ENCODE measurements around the gene BRD1.
"Not testable (repeated sequence)": the region's sequence is repeated elsewhere in the genome, so short reads cannot be mapped to it uniquely, and the experiment has no call there.

The BRD1 gene

DNA sequence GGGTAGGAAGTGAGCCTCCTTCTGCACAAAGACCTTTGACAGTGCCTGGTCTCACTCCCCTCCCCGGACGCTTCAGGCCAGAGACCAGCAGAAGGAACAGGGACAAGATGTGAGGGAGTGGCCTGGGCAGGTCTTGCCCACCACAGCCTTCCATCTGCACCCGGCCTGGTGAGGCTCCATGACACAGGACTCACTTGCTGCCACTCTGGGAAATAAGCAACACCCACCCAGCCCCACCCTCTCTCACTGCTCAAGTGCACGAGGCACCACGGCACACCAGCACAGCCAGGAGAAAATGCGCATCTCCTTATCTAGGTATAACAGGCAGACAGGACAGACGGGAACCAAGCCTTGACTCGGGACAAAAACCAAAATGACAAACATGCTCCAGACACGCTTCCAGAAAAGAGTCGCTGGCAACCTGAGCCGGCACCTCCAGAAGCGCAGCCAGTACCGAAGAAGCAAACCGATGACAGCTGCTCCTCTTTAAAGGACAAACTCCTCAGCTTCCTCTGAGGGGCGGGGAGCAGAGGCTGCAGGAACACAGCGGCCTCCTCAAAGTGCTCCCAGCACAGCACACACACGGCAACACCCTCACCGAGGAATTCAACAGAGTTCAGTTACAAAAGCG is 41.7 kb downstream of the BRD1 start:
- no peak for DNase-seq (ENCODE audit: low read depth in 1 of 2, low spot score in 1 of 2)

DNA sequence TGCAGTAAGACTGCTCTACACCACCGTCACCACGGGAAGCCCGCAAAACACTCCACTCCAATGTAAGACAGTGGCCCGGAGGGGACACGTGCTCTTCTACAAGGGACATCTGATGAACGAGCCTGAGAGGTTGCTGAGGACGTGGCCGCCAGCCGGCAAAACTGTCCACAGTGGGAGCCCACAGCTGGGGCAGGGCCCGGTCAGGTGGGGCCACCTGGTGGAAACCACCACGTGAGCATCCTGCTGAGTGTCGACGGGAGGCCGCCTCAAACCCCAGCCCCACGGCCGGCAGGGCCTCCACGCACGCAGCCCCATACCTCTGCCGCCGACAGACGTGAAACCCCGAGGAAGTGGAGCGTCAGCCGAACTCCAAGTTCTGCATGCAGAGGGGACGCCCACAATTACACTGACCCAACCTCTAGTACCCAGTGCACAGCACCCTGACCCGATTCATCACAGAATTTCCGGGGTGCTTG is 42.6 kb downstream of the BRD1 start:
- no peak for DNase-seq (ENCODE audit: low read depth in 1 of 2, low spot score in 1 of 2)

DNA sequence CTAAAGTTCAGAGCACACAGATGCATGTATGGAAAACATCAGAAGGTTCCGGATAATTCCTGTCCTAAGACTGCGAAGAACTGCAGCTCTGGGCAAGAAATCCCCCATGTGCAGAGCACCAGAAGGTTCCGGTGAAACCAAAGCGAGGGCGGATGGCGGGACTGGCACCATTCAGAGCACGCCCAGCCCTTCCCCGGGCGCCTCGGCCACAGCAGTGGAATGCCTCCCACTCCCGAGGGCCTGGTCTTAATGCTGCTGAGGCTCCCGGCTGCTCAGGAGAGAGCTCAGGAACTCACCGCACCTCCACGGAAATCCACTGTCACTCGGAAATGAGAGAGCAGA is 43.1 kb downstream of the BRD1 start:
- no peak for DNase-seq (ENCODE audit: low read depth in 1 of 2, low spot score in 1 of 2)

DNA sequence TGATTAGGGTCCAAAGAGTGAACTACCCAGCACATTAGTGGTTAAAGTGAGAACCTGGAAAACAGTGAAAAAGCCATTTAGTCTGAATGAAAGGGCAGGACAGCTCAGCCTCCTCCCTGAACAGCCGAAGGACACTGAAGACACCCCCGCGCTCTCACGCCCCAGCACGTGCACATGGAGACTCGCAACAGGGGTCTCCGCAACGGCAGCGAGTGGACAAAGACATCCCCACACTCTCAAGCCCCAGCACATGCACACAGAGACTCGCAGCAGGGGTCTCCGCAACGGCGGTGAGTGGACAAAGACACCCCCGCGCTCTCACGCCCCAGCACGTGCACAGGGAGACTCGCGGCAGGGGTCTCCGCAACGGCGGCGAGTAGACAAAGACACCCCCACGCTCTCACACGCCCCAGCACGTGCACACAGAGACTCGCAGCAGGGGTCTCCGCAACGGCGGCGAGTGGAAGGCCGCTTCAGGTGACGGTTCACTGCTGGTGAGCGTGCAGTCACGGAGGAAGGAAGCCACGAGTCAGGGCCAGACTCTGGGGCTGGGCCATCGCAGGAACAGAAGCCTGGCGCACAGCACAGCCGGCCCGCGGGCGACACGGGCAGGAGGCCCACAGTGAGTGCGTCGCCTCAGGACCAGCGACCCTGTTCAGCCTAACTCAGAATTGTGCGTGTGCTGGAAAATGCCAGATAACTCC is 43.6 kb downstream of the BRD1 start:
- no peak for DNase-seq (ENCODE audit: low read depth in 1 of 2, low spot score in 1 of 2)

DNA sequence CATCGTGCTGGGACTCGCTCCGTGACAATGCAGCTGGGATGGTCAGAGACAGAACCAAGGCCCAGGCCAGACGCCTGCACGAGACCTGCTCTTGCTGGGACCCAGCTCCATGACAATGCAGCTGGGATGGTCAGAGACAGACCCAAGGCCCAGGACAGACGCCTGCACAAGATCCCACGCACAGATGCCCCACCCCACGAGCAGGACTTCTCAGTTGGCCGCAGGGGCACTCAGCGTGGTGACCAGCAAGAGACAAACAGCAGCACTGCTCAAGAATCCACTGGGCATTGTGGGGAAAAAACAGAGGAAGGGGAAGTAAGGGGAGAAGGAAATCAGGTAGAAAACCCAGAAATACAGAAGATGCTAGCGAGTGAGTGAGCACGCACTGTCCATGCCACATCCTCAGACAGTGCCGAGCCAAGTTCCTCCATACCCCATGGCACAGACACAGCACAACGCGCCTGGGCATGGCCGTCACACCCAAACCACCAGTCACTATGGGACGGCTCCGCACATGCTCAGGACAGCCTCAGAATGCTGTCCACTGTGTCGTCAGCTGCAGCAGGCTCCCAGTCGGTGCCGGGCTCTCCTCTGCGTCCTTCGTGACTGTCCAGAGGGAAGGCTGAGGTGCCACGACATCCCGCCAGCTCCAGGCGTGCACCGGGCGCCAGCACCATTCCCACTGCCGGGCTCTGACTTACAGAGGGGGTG is 44.5 kb downstream of the BRD1 start:
- no peak for DNase-seq (ENCODE audit: low read depth in 1 of 2, low spot score in 1 of 2)

DNA sequence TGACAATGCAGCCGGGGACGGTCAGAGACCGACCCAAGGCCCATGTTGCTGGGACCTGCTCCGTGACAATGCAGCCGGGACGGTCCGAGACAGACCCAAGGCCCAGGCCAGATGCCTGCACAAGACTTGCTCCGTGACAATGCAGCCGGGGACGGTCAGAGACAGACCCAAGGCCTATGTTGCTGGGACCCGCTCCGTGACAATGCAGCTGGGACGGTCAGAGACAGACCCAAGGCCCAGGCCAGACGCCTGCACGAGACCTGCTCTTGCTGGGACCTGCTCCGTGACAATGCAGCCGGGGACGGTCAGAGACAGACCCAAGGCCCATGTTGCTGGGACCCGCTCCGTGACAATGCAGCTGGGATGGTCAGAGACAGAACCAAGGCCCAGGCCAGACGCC is 45.8 kb downstream of the BRD1 start:
- not testable (repeated sequence) for DNase-seq (ENCODE audit: low read depth in 1 of 2, low spot score in 1 of 2)

DNA sequence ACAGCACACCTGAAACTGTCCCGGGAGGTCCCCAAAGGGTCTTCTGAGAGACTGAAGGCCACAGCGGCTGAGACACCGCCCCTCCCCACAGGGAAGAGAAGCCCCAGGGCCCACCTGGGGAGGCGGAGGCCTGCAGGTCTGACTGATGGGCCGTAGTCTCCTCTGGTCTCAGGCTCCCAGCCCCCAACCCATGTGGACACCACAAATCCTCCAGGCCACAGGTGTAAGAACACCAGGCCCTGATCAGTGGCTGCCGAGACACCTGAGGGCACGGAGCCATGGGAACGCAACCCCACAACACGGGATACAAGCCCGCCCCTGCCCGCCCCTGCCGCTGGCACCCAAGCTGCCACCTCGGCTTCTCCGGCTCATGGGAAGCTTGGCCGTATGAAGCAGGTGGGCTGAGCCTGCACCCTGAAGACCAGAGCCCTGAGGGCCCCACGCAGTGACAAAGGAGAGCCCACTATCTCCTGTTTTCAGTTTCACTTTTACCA is 46.3 kb downstream of the BRD1 start:
- no peak for DNase-seq (ENCODE audit: low read depth in 1 of 2, low spot score in 1 of 2)

DNA sequence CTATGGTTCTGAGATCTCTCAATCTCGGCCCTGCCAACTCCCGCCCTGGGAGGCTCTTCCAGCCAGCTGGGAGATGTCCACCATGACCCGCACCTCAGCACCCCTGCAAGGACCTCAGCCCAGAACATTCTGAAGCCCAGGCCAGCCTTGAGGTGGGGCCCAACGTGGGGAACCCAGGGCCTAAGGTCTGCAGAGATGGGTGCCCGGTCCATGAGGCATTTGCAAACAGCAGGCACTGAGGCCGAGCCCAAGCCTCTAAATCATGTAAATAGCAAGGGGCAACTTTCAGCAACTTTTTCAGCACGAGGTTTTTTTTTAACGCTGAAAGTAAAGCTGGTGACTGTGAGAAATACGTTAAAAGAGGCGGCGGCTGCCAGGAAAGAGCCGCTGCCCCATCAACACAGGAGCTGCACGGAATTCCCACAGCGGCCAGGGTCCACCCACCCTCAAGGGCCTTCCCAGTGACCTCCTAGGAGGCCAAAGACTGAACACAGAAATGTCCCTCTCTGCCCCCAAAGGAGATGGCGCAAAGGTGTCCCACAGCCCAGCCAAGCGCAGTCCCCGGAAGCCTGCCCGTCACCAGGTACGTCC is 46.9 kb downstream of the BRD1 start:
- no peak for DNase-seq (ENCODE audit: low read depth in 1 of 2, low spot score in 1 of 2)

DNA sequence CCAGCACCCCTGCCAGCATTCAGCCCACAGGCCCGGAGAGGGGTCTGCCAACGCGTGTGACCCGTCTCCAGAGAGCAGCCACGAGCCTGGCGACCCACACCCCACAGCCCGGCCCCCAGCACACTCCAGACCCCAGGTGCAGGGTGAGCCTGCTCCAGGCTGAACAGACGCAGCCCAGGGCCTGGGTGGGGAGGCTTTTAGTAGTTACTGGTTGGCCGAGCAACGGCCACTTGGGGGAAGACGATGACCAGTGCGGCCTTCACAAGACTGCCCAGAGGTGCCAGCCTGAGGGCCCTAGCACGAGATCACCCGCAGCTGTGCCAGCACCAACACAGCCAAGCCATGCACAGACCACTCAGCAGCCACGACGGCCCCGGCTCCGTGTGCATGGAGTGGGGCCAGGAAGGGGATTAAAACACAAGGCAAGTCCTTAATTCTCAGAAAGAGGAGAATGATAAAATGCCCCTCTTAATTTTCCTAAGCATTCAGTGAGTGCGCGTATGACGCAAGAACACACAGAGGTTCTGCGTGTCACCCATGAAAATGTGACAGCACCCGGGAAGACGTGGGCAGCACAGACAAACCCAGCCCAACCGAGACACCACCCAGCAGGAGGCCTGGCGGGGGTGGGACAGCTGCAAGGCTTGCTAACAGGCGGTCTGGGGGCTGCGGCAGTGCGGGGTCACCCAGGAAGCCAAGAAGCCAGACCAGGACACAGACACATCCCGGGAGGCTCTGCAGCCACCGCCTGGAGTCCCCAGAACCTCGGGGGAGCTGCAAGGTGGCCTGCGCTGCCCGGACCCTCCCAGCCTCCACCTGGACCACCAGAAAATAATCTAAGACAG is 47.6 kb downstream of the BRD1 start:
- no peak for DNase-seq (ENCODE audit: low read depth in 1 of 2, low spot score in 1 of 2)

DNA sequence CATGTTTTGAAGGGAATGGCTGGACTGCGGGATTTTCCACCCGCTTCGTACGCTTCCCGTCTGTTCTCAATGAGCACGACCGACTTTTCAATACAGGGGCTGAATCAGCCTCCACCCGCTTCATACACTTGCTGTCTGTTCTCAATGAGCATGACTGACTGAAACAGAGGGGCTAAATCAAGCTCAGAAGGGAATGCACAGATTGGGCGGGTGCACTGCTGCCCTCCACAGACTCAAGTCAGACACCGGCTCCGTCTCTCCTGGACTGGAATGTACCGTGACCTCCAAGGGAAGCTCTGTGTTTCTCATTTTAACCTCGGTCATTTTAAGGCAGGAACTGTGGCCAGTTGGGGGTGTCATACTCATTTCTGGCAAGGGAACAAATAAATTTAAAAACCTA is 48.5 kb downstream of the BRD1 start:
- DNase-seq (ENCODE audit: low read depth in 1 of 2, low spot score in 1 of 2) = no peak

DNA sequence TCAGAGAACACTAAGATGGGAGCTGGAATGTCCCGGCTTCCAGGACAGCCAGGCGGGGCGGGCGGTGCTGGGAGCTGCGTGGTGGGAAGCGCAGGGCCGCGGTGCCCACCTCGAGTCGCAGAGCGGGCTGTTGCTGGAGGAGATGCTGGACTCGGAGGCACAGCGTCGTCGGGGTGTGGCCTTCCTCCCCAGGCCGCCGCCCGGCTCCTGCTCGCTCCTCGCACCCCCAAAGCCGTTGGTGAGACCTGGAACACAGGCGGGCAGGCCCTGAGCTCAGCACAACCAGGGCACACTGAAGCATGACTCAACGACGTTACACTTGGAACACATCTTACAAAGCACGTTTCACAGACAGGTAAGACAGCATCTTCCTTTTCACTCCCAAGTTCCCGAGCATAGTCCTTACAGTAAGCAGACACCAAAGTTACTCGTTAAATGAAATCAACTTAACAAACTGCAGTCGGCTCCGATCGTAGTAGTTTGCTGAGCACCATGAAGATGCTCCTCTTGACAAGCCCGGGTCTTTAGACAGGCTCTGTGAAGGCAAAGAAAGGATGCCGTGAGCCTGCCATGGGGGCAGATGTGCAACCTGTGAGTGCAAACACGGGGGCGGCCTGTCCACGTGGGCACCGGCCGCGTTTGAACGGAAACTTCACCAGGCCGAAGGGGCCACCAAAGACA is 50.0 kb downstream of the BRD1 start:
- no peak for DNase-seq (ENCODE audit: low read depth in 1 of 2, low spot score in 1 of 2)

DNA sequence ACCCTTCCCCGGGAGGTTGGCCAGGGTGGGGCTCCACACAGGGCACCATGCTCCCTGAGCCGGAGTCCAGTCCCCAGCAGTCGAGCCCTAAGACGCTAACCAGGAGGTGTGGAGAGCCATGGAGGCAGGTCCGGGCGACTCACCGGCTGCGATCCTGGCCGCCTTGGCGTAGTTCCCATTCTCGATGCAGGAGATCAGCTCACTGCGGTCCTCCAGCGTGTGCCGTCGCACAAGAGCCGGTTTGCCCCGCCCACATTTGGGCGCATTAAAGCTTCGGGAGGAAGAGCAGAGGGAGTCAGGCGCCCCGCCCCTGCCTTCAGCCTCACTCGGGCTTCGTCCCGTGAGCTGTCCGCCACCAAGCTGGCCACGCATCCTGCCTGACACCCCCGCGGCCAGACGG is 50.8 kb downstream of the BRD1 start:
- no peak for DNase-seq (ENCODE audit: low read depth in 1 of 2, low spot score in 1 of 2)

DNA sequence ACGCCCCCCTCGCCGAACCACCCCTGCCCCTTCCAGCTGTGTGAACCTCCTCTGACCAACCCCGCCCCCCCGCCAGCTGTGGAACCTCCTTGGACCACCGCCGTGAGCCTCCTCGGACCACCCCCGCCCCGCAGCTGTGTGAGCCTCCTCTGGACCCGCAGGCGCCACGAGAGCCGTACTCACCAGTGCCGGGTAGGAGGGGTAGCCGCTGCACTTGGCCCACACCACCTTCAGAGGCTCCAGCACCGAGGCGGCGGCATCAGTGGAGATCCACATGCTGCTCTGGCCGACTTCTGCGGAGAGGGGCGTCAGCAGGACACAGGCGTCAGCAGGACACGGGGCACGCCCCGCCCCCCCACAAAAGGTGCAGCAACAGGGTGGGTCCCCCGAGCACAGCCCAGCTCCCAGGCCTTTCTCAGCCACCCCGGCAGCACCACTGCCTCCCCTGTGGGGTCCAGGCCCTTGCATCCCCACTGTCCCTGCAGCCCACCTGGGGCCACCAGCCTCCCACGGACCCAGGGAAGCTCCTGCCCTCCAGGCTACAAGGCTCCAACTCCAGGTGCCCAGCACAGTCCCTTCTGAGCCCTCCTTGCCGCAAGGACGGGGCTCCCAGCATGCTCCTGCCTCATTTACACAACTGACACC is 51.7 kb downstream of the BRD1 start:
- no peak for DNase-seq (ENCODE audit: low read depth in 1 of 2, low spot score in 1 of 2)

DNA sequence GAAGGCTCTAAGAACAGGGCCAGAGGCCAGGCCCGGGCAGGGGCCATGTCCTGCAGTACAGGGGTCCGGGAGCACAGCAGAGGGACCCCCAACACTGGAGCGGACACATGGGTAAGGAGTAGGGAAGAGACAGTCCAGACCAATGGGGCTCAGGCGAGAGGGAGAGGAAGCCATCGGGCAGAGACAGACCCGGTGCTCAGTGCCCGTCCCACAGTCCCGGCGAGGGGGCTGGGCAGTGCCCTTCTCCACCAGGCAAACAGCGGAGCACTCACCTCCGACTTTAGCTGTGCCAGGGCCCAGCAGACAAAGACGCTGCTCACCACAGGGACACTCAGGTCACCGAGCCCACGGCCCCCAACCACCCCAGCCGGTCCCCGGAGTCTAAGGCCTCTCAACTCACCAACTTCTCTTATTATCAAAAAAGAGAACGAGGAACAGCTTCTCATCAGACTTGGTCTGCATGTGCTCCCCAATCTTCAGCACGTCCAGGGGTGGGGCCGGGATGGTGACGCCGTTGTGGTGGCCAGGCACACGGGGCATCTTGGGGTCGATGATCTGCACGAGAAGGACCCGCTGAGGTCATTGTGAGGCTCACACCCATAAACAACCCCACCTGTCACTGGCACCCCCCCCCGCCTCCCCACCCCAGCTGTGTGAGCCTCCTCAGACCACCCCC is 52.3 kb downstream of the BRD1 start:
- no peak for DNase-seq (ENCODE audit: low read depth in 1 of 2, low spot score in 1 of 2)

DNA sequence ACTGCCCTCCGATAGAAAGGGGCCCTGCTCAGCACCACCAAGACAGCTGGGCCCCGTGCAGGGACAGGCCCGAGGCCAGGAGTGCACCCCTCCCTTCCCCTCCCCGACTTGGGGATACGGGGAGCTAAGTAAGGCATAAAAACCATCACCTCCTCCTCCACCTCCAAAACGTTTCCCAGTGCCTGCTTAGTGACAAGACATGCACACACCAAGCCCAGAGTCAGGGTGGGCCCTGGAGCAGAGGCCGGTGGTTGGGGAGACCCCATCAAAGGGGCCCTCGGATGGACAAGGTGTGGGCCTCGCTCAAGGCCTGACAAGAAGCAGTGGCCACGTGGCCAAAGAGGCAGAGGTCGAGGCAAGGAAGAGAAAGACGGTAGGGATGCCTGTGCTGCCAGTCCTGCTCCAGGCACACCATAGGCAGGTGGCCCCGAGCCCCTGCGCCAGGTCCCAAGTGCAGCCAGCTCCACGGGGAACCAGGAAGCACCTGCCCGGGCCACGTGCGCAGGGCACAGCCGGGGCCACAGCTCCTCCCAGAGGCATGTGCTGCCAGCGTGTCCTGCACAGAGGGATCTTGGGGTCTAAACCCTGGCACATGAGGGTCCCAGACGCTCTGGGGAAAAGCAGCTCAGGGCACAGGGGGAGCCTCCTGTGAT is 53.0 kb downstream of the BRD1 start:
- no peak for DNase-seq (ENCODE audit: low read depth in 1 of 2, low spot score in 1 of 2)

DNA sequence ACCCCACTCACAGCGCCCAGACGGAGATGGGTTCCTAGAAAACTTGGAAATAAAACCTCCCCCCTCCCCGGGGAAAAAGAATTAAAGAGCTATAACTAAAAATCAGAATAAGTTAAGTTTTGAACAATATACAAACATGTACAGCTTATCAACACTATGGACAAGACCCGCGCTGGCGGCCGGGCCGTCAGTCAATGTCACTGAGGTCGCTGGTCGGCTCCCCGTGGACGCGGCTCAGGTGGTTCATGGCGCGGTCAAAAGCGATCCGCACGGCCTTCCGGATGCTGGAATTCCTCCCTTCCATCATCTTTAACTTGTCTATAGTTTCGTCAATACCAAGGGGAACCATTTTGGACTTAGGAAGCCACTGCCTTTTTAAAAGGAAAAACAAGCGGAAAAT is 53.6 kb downstream of the BRD1 start:
- DNase-seq (ENCODE audit: low read depth in 1 of 2, low spot score in 1 of 2) = no peak

DNA sequence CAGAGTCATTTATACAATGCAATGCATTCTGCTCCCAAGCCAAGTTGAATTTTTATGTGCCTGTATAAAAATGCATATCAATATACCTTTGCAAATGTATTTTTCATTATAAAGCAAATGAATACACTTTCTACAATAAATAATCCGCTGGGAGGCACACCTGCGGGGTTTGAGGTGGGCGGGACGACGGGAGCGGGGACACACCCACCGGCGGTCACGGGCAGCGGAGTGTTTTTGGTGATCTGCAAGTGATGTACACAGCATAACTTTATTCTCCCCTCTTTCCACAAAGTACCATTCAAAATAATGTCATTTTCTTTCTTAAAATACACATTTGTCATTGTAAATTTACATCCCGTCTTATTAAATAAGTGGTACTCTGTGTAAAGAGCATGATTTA is 54.1 kb downstream of the BRD1 start:
- DNase-seq (ENCODE audit: low read depth in 1 of 2, low spot score in 1 of 2) = no peak

DNA sequence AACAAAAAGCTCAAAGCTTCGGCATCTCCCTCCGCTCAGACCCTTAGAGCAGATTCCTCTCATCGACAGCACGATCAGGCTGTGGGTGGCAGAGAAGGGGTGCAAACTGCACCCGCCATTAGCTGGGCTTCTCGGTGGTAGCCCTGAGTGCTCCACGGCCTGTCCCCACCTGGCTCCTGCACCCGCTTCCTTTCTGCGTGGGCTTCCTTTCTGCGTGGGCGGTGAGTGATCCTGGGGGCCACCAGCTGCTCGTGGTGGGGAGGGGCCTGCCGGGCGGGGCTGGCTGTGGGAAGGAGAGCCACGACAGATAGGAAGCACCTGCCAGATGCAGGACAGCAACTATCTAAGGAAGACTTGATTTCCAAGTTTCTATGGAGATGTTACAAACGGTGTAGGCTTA is 55.0 kb downstream of the BRD1 start:
- no peak for DNase-seq (ENCODE audit: low read depth in 1 of 2, low spot score in 1 of 2)
